Vagina (tissue), 2 donors: ENCODE results near the gene PLEKHF1. TPM values are rescaled to one million over a fixed set of nuclear protein-coding genes. Genes with fewer than 3 reads are reported as not detected.

Experiments
- DNase-seq, 2 donors: peaks; one replicate each; pipeline ENCODE4 v3.0.0-alpha.2; 2017; ENCODE audit errors: extremely low spot score in 2 of 2
- H3K27ac ChIP-seq: fragments of 200-600 bp; sonication (generic); one replicate; pipeline ENCODE4 v1.5.1; 2019
- H3K27me3 ChIP-seq: fragments of 200-600 bp; sonication (generic); one replicate; pipeline ENCODE4 v1.5.1; 2019
- H3K36me3 ChIP-seq, 2 donors: fragments of 200-600 bp; sonication (generic); one replicate each; pipeline ENCODE4 v1.5.1; 2017 to 2019
- H3K4me1 ChIP-seq: fragments of 200-600 bp; sonication (generic); one replicate; pipeline ENCODE4 v1.5.1; 2019
- H3K4me3 ChIP-seq, 2 donors: fragments of 200-600 bp; sonication (generic); 1 replicate in 1 of 2; 2 replicates in 1 of 2; pipeline ENCODE4 v1.5.1; 2016 to 2019
- H3K9me3 ChIP-seq: fragments of 200-600 bp; sonication (generic); one replicate; pipeline ENCODE4 v1.5.1; 2019
- POLR2A ChIP-seq, 2 donors: fragments of 450-650 bp; IDR thresholded peaks; one replicate each; pipeline ENCODE4 v1.6.1; 2017; ENCODE audit warnings: antibody characterized with exemption in 2 of 2, mild to moderate bottlenecking in 2 of 2, moderate library complexity in 2 of 2
- POLR2AphosphoS5 ChIP-seq, 2 donors: sonication (generic); formaldehyde crosslinking; IDR thresholded peaks; one replicate each; pipeline ENCODE4 v1.9.0; 2017; ENCODE audit warnings: antibody characterized with exemption in 2 of 2, mild to moderate bottlenecking in 2 of 2, low read depth in 1 of 2; ENCODE audit not compliant: insufficient read depth in 1 of 2
- intact Hi-C: fragments of 100-400 bp; cut with DNase I; formaldehyde crosslinking; loops from one replicate; pipeline ENCODE4 v1.15.1; 2023
- total RNA-seq: library from RNA; depleted of rRNA; stranded (reverse); fragments of >200 nt; gene quantifications from one replicate; pipeline ENCODE4 v1.2.3, GENCODE V29; 2016
- TF ChIP-seq, protein P1 (sequence below), 3 experiments: fragments of 450-650 bp in 2 of 3; fragments of 200-600 bp in 1 of 3; sonication (generic) in 1 of 3; IDR thresholded peaks; one replicate each; pipeline ENCODE4 v1.5.1; 2017 to 2019; ENCODE audit warnings: antibody characterized with exemption in 3 of 3, mild to moderate bottlenecking in 2 of 3, moderate library complexity in 2 of 3

Gene PLEKHF1
- total RNA-seq, 1 donor from 2014 or later, result 37.1 TPM

DNA sequence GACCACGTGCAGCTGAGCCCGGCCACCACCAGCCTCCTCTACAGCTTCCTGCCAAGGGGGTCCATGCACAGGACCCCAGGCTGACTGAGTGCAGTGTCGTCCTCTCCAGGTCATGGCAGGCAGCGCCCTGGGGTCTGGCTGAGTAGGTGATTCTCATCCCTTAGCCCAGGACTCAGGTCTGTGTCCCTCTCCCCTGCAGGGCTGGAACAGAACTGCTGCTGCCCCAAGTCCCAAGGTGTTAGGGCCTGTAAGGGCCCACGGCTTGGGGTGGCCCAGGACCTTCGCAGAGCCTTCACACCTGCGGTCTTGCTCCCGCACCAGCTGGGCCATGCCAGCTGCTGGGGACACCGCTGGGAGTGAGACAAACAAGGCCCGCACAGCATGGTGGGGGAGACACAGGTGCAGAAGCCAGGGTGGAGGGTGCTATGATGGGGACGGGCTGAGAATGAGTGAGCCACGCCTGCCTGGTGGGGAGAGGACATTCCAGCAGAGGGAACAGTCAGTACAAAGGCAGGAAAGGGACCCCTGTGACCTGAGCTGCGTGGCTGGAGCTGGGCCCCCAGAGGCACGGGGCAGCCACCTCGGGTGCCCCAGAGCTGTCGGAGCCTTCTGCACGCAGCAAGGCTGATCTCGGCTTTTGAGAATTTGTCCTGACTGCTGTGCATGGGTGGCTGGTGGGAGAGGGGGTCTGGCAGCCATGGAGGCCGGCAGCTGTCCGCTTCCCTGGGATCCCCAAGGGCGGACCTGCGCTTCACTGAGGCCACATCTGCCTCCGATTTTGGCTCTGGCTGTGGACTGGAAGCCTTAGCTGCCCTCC lies 11.9 kb downstream of the PLEKHF1 start:
- Histone ChIP-seq H3K27ac (peak overlapping the region; percentile 83), H3K4me3 (no peak overlapping the region), H3K27me3 (no peaks in the 10 kb centered on the region), H3K4me1 (peaks cover 90% of the 10 kb centered on the region), H3K36me3 (peaks cover 0 to 37% of the 10 kb centered on the region in 2 donors), H3K9me3 (no peaks in the 10 kb centered on the region)
- DNase-seq, result no peak
- no peak for TF ChIP-seq POLR2A (IDR thresholded peaks at IDR 0.05)
- TF ChIP-seq, protein P1, sequence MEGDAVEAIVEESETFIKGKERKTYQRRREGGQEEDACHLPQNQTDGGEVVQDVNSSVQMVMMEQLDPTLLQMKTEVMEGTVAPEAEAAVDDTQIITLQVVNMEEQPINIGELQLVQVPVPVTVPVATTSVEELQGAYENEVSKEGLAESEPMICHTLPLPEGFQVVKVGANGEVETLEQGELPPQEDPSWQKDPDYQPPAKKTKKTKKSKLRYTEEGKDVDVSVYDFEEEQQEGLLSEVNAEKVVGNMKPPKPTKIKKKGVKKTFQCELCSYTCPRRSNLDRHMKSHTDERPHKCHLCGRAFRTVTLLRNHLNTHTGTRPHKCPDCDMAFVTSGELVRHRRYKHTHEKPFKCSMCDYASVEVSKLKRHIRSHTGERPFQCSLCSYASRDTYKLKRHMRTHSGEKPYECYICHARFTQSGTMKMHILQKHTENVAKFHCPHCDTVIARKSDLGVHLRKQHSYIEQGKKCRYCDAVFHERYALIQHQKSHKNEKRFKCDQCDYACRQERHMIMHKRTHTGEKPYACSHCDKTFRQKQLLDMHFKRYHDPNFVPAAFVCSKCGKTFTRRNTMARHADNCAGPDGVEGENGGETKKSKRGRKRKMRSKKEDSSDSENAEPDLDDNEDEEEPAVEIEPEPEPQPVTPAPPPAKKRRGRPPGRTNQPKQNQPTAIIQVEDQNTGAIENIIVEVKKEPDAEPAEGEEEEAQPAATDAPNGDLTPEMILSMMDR (IDR thresholded peaks at IDR 0.05), result no peak
- TF ChIP-seq POLR2AphosphoS5 (IDR thresholded peaks at IDR 0.05; ENCODE audit: insufficient read depth in 1 of 2, low read depth in 1 of 2), result no peak
- intact Hi-C loops, result no loop called here

DNA sequence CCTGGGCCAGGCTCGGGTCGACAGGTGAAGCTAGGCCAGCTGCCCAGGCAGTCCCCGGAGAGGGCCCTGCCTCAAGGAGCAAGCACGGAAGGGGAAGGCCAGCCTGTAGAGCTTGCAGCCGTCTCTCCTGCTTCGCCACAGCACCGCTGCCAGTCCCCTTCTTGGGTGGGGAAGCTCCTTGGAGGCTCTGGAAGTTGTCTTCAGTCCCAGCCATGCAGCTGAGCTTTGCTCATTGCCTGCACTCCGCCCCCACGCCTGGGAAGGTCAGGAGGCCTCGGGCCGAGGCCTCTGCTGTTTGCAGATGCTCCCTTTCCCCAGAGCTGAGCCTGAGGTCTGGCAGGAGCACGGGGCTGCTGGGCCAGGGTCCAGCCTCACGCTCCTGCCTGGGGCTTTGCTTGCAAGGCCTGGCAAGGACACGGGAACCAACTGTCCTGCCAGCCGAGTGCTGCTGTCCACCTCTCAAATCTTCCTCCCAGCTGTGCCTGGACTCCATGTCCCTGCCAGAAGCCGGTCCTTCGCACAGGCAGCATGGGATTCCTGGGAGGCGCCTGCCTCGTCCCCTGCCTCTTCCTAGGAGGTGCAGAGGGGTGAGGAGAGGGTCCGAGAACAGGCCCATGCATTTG lies 13.3 kb downstream of the PLEKHF1 start:
- Histone ChIP-seq H3K27me3 (no peaks in the 10 kb centered on the region), H3K4me3 (no peak overlapping the region), H3K4me1 (peaks cover 84% of the 10 kb centered on the region), H3K36me3 (peaks cover 0 to 37% of the 10 kb centered on the region in 2 donors), H3K27ac (peak overlapping the region; percentile 83), H3K9me3 (no peaks in the 10 kb centered on the region)
- peak in 1 of 2 donors; percentile 97 for DNase-seq
- TF ChIP-seq, protein P1 (IDR thresholded peaks at IDR 0.05), result no peak
- no peak for TF ChIP-seq POLR2A (IDR thresholded peaks at IDR 0.05)
- peak; percentile 61 to 91 for TF ChIP-seq POLR2AphosphoS5 (IDR thresholded peaks at IDR 0.05; ENCODE audit: insufficient read depth in 1 of 2, low read depth in 1 of 2)
- intact Hi-C loops, result no loop called here

DNA sequence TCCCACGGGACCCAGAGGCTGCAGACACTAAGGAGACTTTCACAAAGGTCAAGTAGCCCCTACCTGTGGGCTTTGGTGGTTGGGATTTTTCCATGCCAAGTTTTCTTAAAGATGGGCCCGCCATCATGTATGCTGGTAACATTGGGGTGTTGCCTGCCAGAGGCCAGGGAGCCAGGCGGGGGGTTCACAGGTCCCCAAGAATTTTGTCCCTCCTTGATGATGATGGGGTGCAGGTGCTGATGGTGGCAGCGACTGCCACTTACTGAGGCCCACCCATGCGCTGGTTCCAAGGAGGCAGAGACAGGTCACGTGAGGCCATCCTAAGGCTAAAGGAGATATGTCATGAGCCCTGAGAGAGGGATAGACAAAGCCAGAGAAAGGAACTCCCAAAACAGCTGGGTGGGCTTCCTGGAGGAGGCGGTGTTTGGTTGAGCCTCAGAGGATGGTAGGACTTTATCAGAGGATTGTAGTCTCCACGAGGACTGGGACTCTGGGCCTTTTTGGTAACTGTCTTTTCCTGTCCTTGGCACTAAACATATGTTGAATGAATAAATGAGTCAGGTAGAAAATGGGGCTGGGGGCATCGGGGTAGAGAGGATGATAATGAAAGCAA lies 14.4 kb downstream of the PLEKHF1 start:
- intact Hi-C loops, result no loop called here
- H3K36me3 ChIP-seq, result peaks cover 0 to 27% of the 10 kb centered on the region in 2 donors
- no peaks in the 10 kb centered on the region for H3K27me3 ChIP-seq
- TF ChIP-seq POLR2A (IDR thresholded peaks at IDR 0.05) (no peak), POLR2AphosphoS5 (IDR thresholded peaks at IDR 0.05; ENCODE audit: insufficient read depth in 1 of 2, low read depth in 1 of 2) (no peak)
- TF ChIP-seq, protein P1 (IDR thresholded peaks at IDR 0.05), result no peak
- H3K4me1 ChIP-seq, result peaks cover 81% of the 10 kb centered on the region
- H3K4me3 ChIP-seq, result no peak overlapping the region
- H3K9me3 ChIP-seq, result no peaks in the 10 kb centered on the region
- no peak for DNase-seq
- peak overlapping the region; percentile 83 for H3K27ac ChIP-seq

DNA sequence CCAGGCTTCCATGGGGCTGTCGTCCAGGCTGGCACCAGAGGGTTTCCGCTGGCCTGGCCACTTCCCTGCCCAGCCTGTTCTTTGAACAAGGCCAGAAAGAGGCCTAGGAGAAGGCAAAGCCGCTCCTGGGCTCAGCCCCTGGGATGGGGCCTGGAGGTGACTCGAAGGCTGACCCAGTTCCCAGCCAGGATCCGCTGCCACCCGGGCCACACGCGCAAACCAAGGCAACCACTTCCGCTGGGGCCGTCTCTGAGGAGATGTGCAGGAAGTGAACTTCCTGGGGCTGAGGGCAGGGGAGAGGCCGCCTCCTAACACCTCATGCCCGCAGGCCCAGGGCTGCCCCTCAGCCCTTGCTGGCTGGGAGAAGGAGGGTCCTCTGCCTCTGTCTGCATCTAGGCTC lies 15.2 kb downstream of the PLEKHF1 start:
- Histone ChIP-seq H3K27ac (peak overlapping the region; percentile 83), H3K9me3 (no peaks in the 10 kb centered on the region), H3K27me3 (no peaks in the 10 kb centered on the region), H3K36me3 (peaks cover 0 to 19% of the 10 kb centered on the region in 2 donors), H3K4me1 (peaks cover 74% of the 10 kb centered on the region), H3K4me3 (no peak overlapping the region)
- TF ChIP-seq, protein P1 (IDR thresholded peaks at IDR 0.05), result no peak
- TF ChIP-seq POLR2AphosphoS5 (IDR thresholded peaks at IDR 0.05; ENCODE audit: insufficient read depth in 1 of 2, low read depth in 1 of 2) (peak in 1 of 2 donors; percentile 60), POLR2A (IDR thresholded peaks at IDR 0.05) (no peak)
- intact Hi-C loops, result no loop called here
- DNase-seq, result no peak
